ENCODE data around the gene CDX1.

Gene CDX1

DNA sequence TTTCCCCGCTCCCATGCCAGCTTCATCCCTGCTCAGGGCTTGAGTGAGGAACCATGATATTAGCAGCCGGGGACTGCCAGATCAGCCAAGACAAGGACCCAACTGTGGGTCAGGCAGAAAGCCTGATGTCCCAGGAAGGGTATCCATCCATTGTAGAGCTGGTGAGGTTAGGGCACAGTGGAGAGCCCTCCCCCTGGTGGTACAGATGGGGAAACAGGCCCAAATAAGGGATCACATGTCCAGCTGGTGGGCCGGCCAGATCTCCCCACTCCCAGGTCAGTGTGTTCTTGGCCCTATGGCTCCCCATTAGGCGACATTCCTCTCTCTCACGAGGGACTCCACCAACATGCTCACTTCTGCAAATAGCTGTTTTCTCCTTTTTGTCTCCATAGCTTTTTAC is 9.0 kb downstream of the CDX1 start:
- H3K9ac ChIP-seq (ENCODE audit: low read length): no peak overlapping the region
- H3F3A ChIP-seq (ENCODE audit: insufficient read depth): no peaks in the 10 kb centered on the region
- no peaks in the 10 kb centered on the region for H4K20me1 ChIP-seq (ENCODE audit: low read depth, low read length)
- no peak overlapping the region for H3K4me3 ChIP-seq (ENCODE audit: insufficient read depth, low read length, poor library complexity, severe bottlenecking)
- H3K36me3 ChIP-seq (ENCODE audit: low read length): no peaks in the 10 kb centered on the region
- H2AFZ ChIP-seq (ENCODE audit: low read depth, low read length, severe bottlenecking): no peak overlapping the region
- H3K27ac ChIP-seq (ENCODE audit: low read depth, low read length): no peak overlapping the region
- TF ChIP-seq, protein P1, sequence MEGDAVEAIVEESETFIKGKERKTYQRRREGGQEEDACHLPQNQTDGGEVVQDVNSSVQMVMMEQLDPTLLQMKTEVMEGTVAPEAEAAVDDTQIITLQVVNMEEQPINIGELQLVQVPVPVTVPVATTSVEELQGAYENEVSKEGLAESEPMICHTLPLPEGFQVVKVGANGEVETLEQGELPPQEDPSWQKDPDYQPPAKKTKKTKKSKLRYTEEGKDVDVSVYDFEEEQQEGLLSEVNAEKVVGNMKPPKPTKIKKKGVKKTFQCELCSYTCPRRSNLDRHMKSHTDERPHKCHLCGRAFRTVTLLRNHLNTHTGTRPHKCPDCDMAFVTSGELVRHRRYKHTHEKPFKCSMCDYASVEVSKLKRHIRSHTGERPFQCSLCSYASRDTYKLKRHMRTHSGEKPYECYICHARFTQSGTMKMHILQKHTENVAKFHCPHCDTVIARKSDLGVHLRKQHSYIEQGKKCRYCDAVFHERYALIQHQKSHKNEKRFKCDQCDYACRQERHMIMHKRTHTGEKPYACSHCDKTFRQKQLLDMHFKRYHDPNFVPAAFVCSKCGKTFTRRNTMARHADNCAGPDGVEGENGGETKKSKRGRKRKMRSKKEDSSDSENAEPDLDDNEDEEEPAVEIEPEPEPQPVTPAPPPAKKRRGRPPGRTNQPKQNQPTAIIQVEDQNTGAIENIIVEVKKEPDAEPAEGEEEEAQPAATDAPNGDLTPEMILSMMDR (IDR thresholded peaks at IDR 0.05; ENCODE audit: insufficient read depth, low read length, poor library complexity, severe bottlenecking): no peak
- TF ChIP-seq EZH2phosphoT487 (conservative IDR thresholded peaks at IDR 0.05; ENCODE audit: low read length): no peak
- no peaks in the 10 kb centered on the region for H3K79me2 ChIP-seq (ENCODE audit: insufficient read depth, low read length)
- no peak overlapping the region for H3K4me2 ChIP-seq (ENCODE audit: low read depth, low read length, poor library complexity, severe bottlenecking)
- no peaks in the 10 kb centered on the region for H3K27me3 ChIP-seq (ENCODE audit: low read length)
- no peaks in the 10 kb centered on the region for H3K9me2 ChIP-seq (replicated peaks; ENCODE audit: insufficient read depth, low read length)
- no peaks in the 10 kb centered on the region for H3K9me3 ChIP-seq (ENCODE audit: insufficient read depth, low read length)

DNA sequence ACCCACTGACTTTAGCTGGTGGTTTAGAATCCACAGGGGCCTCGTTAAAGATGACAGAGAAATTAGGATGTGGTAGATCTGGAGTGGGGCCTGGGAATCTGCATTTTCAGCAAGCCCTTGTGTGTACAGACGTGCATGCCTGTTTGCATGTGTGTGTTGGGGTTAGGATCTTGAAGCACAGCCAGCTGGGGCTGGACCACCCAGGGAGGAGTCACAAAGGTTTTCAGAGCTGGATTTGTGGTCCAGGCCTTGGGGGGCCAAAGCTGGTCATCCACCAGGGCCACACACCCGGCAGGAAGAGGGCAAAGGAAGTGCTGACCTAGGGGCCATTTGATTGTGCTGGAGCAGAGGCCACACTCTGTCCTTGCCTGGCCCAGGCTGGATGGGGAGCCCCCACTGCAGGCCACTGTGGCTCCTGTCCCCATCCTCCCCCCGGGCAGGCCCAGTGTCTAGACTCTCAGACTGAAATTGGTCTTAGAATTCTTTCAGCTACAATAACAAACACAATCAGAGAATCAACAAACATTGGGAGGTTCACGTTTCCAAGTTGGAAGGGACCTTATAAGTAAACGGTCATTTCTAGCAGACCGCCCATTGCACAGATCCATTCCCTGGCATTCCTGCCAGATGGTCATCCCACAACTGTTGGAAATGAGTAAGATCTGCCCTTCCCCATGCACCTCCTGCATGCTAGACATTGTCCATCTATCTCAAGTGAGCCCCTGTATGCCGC is 10.3 kb downstream of the CDX1 start:
- H3F3A ChIP-seq (ENCODE audit: insufficient read depth): no peaks in the 10 kb centered on the region
- no peaks in the 10 kb centered on the region for H4K20me1 ChIP-seq (ENCODE audit: low read depth, low read length)
- H3K36me3 ChIP-seq (ENCODE audit: low read length): no peaks in the 10 kb centered on the region
- no peak overlapping the region for H3K9ac ChIP-seq (ENCODE audit: low read length)
- no peaks in the 10 kb centered on the region for H3K79me2 ChIP-seq (ENCODE audit: insufficient read depth, low read length)
- TF ChIP-seq, protein P1 (IDR thresholded peaks at IDR 0.05; ENCODE audit: insufficient read depth, low read length, poor library complexity, severe bottlenecking): no peak
- no peak for TF ChIP-seq EZH2phosphoT487 (conservative IDR thresholded peaks at IDR 0.05; ENCODE audit: low read length)
- H3K4me2 ChIP-seq (ENCODE audit: low read depth, low read length, poor library complexity, severe bottlenecking): no peak overlapping the region
- no peaks in the 10 kb centered on the region for H3K9me3 ChIP-seq (ENCODE audit: insufficient read depth, low read length)
- no peaks in the 10 kb centered on the region for H3K9me2 ChIP-seq (replicated peaks; ENCODE audit: insufficient read depth, low read length)
- H2AFZ ChIP-seq (ENCODE audit: low read depth, low read length, severe bottlenecking): no peak overlapping the region
- no peak overlapping the region for H3K4me3 ChIP-seq (ENCODE audit: insufficient read depth, low read length, poor library complexity, severe bottlenecking)
- H3K27ac ChIP-seq (ENCODE audit: low read depth, low read length): no peak overlapping the region
- no peaks in the 10 kb centered on the region for H3K27me3 ChIP-seq (ENCODE audit: low read length)

DNA sequence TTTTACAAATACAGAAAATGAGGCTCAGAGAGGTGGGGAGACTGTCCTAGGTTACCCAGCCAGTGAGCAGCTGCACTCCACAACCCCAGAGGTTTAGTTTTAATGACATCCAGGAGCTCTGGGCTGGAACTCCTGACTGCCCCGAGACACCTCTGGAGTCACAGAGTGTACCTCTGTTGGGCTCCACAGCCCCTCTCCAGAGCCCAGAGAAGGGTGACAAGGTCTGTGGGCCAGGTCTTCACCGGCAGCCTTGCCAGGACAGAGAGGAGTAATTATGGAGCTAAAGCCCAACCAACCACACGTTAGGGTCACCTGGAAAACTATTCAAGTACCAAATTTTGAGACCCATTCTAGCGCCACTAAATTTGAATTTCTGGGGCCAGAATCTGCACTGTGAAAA is 11.1 kb downstream of the CDX1 start:
- Histone ChIP-seq H3K27ac (ENCODE audit: low read depth, low read length) (no peak overlapping the region), H3K4me2 (ENCODE audit: low read depth, low read length, poor library complexity, severe bottlenecking) (no peak overlapping the region), H4K20me1 (ENCODE audit: low read depth, low read length) (no peaks in the 10 kb centered on the region), H3K27me3 (ENCODE audit: low read length) (no peaks in the 10 kb centered on the region), H2AFZ (ENCODE audit: low read depth, low read length, severe bottlenecking) (no peak overlapping the region), H3K4me3 (ENCODE audit: insufficient read depth, low read length, poor library complexity, severe bottlenecking) (no peak overlapping the region), H3F3A (ENCODE audit: insufficient read depth) (no peaks in the 10 kb centered on the region), H3K9me2 (replicated peaks; ENCODE audit: insufficient read depth, low read length) (no peaks in the 10 kb centered on the region), H3K9ac (ENCODE audit: low read length) (no peak overlapping the region), H3K36me3 (ENCODE audit: low read length) (no peaks in the 10 kb centered on the region), H3K79me2 (ENCODE audit: insufficient read depth, low read length) (no peaks in the 10 kb centered on the region), H3K9me3 (ENCODE audit: insufficient read depth, low read length) (no peaks in the 10 kb centered on the region)
- TF ChIP-seq, protein P1 (IDR thresholded peaks at IDR 0.05; ENCODE audit: insufficient read depth, low read length, poor library complexity, severe bottlenecking): no peak
- no peak for TF ChIP-seq EZH2phosphoT487 (conservative IDR thresholded peaks at IDR 0.05; ENCODE audit: low read length)

All from SU-DHL-6 (cell line).